GM12878 (cell line): ENCODE data around the gene IGSF11. TPM values are rescaled to one million over a fixed set of nuclear protein-coding genes. Genes with fewer than 3 reads are reported as not detected.

Source experiments
- ATAC-seq: fragments of 200-7000 bp; cut with Tn5 transposase; 3 replicates; pipeline ENCODE4 v1.9.1; 2020; ENCODE audit warnings: mild to moderate bottlenecking, moderate library complexity
- BruUV-seq: library from RNA; stranded (reverse); fragments of 400-500 nt; replicated peaks from 2 replicates; lab custom pipeline; 2021; lab: Mats Ljungman, UMichigan
- CTCF ChIA-PET: fragments of 300-600 bp; sonication (Branson Sonifier 250); formaldehyde crosslinking; extraction: SDS; loops from one replicate; lab custom pipeline; 2021; ENCODE audit warnings: inconsistent platforms; lab: Yijun Ruan, JAX
- POLR2A ChIA-PET: fragments of 350-600 bp; formaldehyde crosslinking; extraction: SDS; loops from one replicate; lab custom pipeline; 2021; ENCODE audit warnings: inconsistent platforms; lab: Charles Lee
- RAD21 ChIA-PET: fragments of 300-600 bp; sonication (Branson Sonifier 250); formaldehyde crosslinking; loops from one replicate; lab custom pipeline; 2023; ENCODE audit warnings: antibody characterized with exemption; ENCODE audit not compliant: unreplicated experiment; lab: Charles Lee
- SMC1A ChIA-PET: fragments of 300-600 bp; sonication (Branson Sonifier 250); formaldehyde crosslinking; loops from one replicate; lab custom pipeline; 2023; ENCODE audit not compliant: unreplicated experiment, uncharacterized antibody; lab: Charles Lee
- DNase-seq: peaks from one replicate; pipeline ENCODE4 v3.0.0-alpha.2; 2011; ENCODE audit warnings: low read depth, low spot score
- FAIRE-seq: peaks from 3 replicates; lab custom pipeline; 2011; peaks lifted over from hg19 to GRCh38; lab: Jason Lieb, UNC
- H2AFZ ChIP-seq: 2 replicates; pipeline ENCODE4 v1.6.0; 2011; ENCODE audit warnings: low read depth, low read length, control low read depth; ENCODE audit not compliant: control insufficient read depth
- H3K27ac ChIP-seq: 2 replicates; pipeline ENCODE4 v1.5.1; 2011; ENCODE audit warnings: control low read depth; ENCODE audit not compliant: control insufficient read depth, insufficient read depth
- H3K27me3 ChIP-seq, 2 experiments: replicated peaks in 1 of 2; 2 replicates each; pipeline versions ENCODE4 v1.6.0 to v1.6.1; 2011; ENCODE audit warnings: low read length in 1 of 2; ENCODE audit not compliant: control insufficient read depth in 2 of 2, insufficient read depth in 2 of 2
- H3K36me3 ChIP-seq, 2 experiments: 2 replicates each; pipeline ENCODE4 v1.5.1; 2011; ENCODE audit warnings: low read length in 1 of 2; ENCODE audit not compliant: control insufficient read depth in 2 of 2, insufficient read depth in 2 of 2
- H3K4me1 ChIP-seq: 2 replicates; pipeline ENCODE4 v1.6.1; 2011; ENCODE audit warnings: mild to moderate bottlenecking, low read length, moderate library complexity, mixed read lengths; ENCODE audit not compliant: control insufficient read depth, insufficient read depth
- H3K4me2 ChIP-seq: 2 replicates; pipeline ENCODE4 v1.6.0; 2011; ENCODE audit warnings: control low read depth; ENCODE audit not compliant: control insufficient read depth, insufficient read depth
- H3K4me3 ChIP-seq: fragments of 200-600 bp; sonication (generic); 2 replicates; pipeline ENCODE4 v1.5.1; 2016
- H3K79me2 ChIP-seq: 2 replicates; pipeline ENCODE4 v1.6.0; 2011; ENCODE audit warnings: low read length; ENCODE audit not compliant: control insufficient read depth, insufficient read depth
- H3K9ac ChIP-seq: 2 replicates; pipeline ENCODE4 v1.8.0; 2011; ENCODE audit warnings: low read length, control low read depth, mixed read lengths; ENCODE audit not compliant: control insufficient read depth, insufficient read depth
- H3K9me3 ChIP-seq: replicated peaks from 3 replicates; pipeline ENCODE4 v1.5.1; 2011; ENCODE audit warnings: mild to moderate bottlenecking, low read length; ENCODE audit not compliant: control insufficient read depth, insufficient read depth
- H4K20me1 ChIP-seq: 2 replicates; pipeline ENCODE4 v1.6.0; 2011; ENCODE audit not compliant: control insufficient read depth, insufficient read depth
- ATF3 ChIP-seq: IDR thresholded peaks from 2 replicates; pipeline ENCODE4 v1.6.1; 2011; ENCODE audit warnings: low read depth, mild to moderate bottlenecking, low read length, moderate library complexity, borderline replicate concordance; ENCODE audit errors: extremely low read depth
- CBX5 ChIP-seq: sonication (generic); IDR thresholded peaks from 2 replicates; pipeline ENCODE4 v1.6.1; 2016; ENCODE audit warnings: low read depth, moderate library complexity, mild to moderate bottlenecking, inconsistent platforms
- EED ChIP-seq: sonication (generic); IDR thresholded peaks from 2 replicates; pipeline ENCODE4 v1.6.1; 2016; ENCODE audit warnings: antibody characterized with exemption, low read depth
- ELK1 ChIP-seq: IDR thresholded peaks from 2 replicates; pipeline ENCODE4 v1.6.1; 2012; ENCODE audit warnings: low read depth, low read length, improper control_type of control experiment
- ESRRA ChIP-seq: IDR thresholded peaks from 2 replicates; pipeline ENCODE4 v1.6.1; 2012; ENCODE audit warnings: mild to moderate bottlenecking, low read length, improper control_type of control experiment
- FOXK2 ChIP-seq: fragments of 450-650 bp; IDR thresholded peaks from 2 replicates; pipeline ENCODE4 v1.6.1; 2017; ENCODE audit warnings: mild to moderate bottlenecking, moderate library complexity
- NBN ChIP-seq: fragments of 450-650 bp; IDR thresholded peaks from 2 replicates; pipeline ENCODE4 v1.6.1; 2016
- POLR2A ChIP-seq: IDR thresholded peaks from 2 replicates; pipeline ENCODE4 v1.6.1; 2011; ENCODE audit warnings: low read depth, mild to moderate bottlenecking, low read length
- SMARCA5 ChIP-seq: fragments of 450-650 bp; IDR thresholded peaks from 2 replicates; pipeline ENCODE4 v1.6.1; 2017; ENCODE audit warnings: mild to moderate bottlenecking
- ZBTB40 ChIP-seq: fragments of 450-650 bp; IDR thresholded peaks from 2 replicates; pipeline ENCODE4 v1.6.1; 2016; ENCODE audit warnings: mild to moderate bottlenecking, moderate library complexity, borderline replicate concordance
- WGBS: methylation state at CpG from one replicate; pipeline ENCODE4 v1.1.6; 2016; ENCODE audit warnings: low lambda C conversion rate; ENCODE audit not compliant: insufficient replicate concordance, insufficient coverage; ENCODE audit errors: missing lambda C conversion rate; 5-methylcytosine and 5-hydroxymethylcytosine counted together
- in situ Hi-C: fragments of 300-500 bp; cut with MboI; formaldehyde crosslinking; loops from 9 replicates; pipeline ENCODE4 v1.14.3; 2018; ENCODE audit warnings: mixed read lengths
- intact Hi-C: fragments of 100-400 bp; cut with micrococcal nuclease; formaldehyde crosslinking; loops from one replicate; pipeline ENCODE4 v1.14.2; 2022; ENCODE audit not compliant: unreplicated experiment
- polyA plus RNA-seq, 11 experiments: library from polyadenylated mRNA; depleted of rRNA in 4 of 11; unstranded in 6 of 11; stranded (reverse) in 5 of 11; fragments of >200 nt; fragmentation: Nextera tagmentation in 4 of 11; fragmentation: Illumina TruSeq in 1 of 11; extraction: Ambion mirVana in 4 of 11; extraction: Trizol in 1 of 11; gene quantifications; 1 replicate in 1 of 11; 2 replicates in 10 of 11; pipeline versions ENCODE4 v1.2.1 to v1.2.3, GENCODE V29; 2011 to 2016; ENCODE audit warnings: inconsistent platforms in 2 of 11, missing spikeins in 2 of 11, low read depth in 1 of 11
- total RNA-seq, 4 experiments: library from RNA; depleted of rRNA in 3 of 4; stranded (reverse); fragments of >200 nt in 3 of 4; fragmentation: Illumina TruSeq in 1 of 4; extraction: Trizol in 1 of 4; gene quantifications; 2 replicates each; pipeline versions ENCODE4 v1.2.1 to v1.2.3, GENCODE V29; 2013 to 2021

The IGSF11 gene
- total and polyA plus RNA-seq, 10 of the 15 experiments (the other 5 are each of a cell fraction or from before 2014, with no cell fraction given): 0.03 TPM; not detected in 9

- WGBS: 37% methylated on average over 4 of the region's 4 CpGs
- no peak for FAIRE-seq
These were observed 88.8 kb downstream of the IGSF11 start for GRCh38 chr3:118945834-118946233.

More at GRCh38 chr3:118945834-118946233, 88.8 kb downstream of the IGSF11 start:
- H3K36me3 ChIP-seq: no peaks in the 10 kb centered on the region
- H2AFZ ChIP-seq: no peak overlapping the region
- intact Hi-C loops: no loop called here
- H3K27me3 ChIP-seq: no peaks in the 10 kb centered on the region
- no peak overlapping the region for H3K9ac ChIP-seq
- H3K4me1 ChIP-seq: no peaks in the 10 kb centered on the region
- no peak overlapping the region for H3K4me2 ChIP-seq
- no peak for TF ChIP-seq SMARCA5
- TF ChIP-seq FOXK2: no peak
- no peak for TF ChIP-seq ESRRA
- no peak for TF ChIP-seq ELK1
- no peak for TF ChIP-seq NBN
- TF ChIP-seq ZBTB40: no peak
- no peak for TF ChIP-seq POLR2A
- TF ChIP-seq ATF3: no peak
- TF ChIP-seq EED: no peak
- TF ChIP-seq CBX5: no peak
- ATAC-seq (no peak), DNase-seq (no peak)
- ChIA-PET SMC1A (no interaction called here), POLR2A (no interaction called here), RAD21 (no interaction called here), CTCF (no interaction called here)
- BruUV-seq: no TSS peak
- in situ Hi-C loops: no loop called here
- H4K20me1 ChIP-seq: no peaks in the 10 kb centered on the region
- H3K79me2 ChIP-seq: no peaks in the 10 kb centered on the region
- no peak overlapping the region for H3K4me3 ChIP-seq
- no peaks in the 10 kb centered on the region; the same call in 2 of the 3 replicates for H3K9me3 ChIP-seq
- H3K27ac ChIP-seq: no peak overlapping the region
